GM04503 (cell line): ENCODE results near the gene NCKAP5.
A peak's percentile ranks its signal among the peaks of the same experiment; 100 is the strongest.

Experiments
- DNase-seq: peaks from one replicate; pipeline ENCODE4 v3.0.0-alpha.2; 2012; ENCODE audit warnings: low read depth

NCKAP5 gene

GRCh38 chr2:132937629-132938028 is 630.6 kb downstream of the NCKAP5 start:
- peak; percentile 15 for DNase-seq

- no peak for DNase-seq
These were observed 631.5 kb downstream of the NCKAP5 start for GRCh38 chr2:132936791-132937190.

- DNase-seq, result no peak
These were observed 632.0 kb downstream of the NCKAP5 start for GRCh38 chr2:132936261-132936660.

DNA sequence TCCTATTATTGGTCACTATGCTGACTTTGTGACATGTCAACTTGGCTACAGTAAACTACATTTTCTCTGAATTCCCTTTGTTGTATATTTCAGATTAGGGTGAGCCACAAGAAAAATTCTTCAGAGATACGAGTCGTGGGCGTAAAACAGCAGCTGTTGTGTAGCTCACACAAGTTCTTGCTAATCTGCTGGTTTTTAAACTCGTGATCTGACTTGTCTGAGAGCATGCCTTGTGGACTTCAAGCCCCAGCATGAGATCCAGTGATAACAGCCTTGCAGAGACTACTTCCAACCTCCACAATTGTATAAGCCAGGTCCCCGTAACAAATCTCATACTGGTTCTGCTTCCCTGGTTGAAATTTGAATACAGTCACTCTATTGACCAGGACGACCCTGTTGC is 638.5 kb downstream of the NCKAP5 start:
- DNase-seq, result no peak

GRCh38 chr2:132923787-132924186 is 644.5 kb downstream of the NCKAP5 start:
- DNase-seq, result no peak

DNA sequence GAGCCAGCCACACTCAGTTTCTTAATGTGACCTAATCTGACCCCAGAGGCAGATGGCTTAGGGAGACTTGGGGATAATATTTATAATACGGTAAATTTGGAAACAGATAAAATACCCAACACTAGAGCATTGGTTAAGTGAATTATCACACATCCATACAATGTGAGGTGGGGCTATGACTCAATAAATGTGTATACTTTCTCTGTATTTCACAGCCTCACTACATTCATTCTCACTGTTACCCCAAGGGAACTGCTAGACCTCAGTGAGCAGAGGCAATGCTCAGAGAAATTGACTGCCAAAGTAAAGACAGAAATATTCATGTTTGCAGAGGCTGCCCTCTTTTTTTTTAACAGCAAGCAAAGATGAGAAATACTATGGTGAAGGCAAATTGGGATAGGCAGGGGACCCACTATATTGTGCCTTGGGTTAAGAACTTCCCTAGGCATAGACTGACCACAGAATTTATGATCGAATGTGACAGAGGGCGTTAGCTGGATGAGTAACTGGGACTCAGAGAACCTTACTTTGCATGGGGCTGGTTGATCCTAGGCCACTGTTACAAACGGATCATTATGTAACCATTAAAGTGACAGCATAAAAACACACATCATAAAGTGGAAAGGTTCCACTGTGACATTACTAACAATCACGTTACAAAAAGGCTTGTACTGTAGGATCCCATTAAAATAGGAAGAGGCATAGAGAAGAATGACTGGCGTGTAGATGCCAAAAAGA is 652.3 kb downstream of the NCKAP5 start:
- no peak for DNase-seq

GRCh38 chr2:132911726-132912724 is 656.2 kb downstream of the NCKAP5 start:
- no peak for DNase-seq

DNA sequence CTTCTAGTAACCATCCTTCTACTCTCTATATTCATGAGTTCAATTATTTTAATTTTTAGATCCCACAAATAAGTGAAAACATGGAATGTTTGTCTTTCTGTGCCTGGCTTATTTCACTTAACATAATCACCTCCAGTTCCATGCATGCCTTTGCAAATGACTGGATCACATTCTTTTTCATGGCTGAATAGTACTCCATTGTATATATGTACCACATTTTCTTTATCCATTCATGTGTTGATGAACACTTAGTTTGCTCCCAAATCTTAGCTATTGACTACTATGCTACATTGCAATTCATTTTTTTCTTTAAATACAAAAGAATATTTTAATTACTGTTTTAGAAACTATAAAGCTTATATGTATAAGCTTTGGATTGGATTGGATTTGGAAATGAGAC is 657.8 kb downstream of the NCKAP5 start:
- DNase-seq, result no peak

DNA sequence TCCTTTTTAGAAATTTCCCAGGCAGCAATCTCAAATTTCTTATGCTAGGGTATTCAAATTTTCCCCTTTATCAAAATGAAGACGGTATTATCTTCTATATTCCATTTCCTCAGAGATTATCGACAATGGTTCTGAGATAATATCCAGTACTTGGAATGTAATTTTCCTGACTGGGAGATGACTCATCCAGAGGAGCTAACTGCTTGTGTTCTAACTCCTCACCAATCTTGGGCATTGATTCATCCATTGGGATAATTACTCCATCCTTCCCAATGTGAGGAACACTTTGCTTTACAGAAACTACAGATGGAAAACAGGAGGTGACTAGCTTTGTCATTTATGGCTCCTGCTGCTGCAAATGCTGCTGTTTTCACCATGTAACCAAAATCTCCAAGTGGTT is 658.8 kb downstream of the NCKAP5 start:
- DNase-seq, result no peak

DNA sequence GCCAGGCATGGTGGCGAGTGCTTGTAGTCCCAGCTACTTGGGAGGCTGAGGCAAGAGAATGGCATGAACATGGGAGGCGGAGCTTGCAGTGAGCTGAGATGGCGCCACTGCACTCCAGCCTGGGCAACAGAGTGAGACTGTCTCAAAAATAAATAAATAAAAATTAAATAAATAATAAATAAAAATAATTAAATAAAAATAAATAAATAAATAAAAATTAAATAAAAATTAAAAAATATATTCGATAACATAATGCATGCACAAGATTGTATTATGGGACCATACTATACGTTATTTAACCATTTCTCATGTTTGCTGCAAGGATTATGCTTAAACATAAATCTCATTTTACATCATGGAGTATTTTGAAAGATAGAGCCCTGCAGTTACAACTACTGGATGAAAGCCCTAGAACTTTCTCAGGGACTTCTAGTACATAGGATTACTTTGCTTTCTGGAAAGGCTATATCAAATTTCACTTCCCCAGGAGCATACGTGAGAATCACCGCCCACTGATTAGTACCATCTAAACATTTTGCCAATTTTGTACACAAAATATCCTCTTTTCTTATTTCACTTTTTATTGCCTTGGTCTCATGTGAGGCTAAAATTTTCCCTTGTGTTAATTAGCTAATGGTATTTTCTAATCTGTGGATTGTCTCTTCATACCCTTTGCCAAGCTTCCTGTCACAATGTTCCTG is 664.0 kb downstream of the NCKAP5 start:
- no peak for DNase-seq

DNA sequence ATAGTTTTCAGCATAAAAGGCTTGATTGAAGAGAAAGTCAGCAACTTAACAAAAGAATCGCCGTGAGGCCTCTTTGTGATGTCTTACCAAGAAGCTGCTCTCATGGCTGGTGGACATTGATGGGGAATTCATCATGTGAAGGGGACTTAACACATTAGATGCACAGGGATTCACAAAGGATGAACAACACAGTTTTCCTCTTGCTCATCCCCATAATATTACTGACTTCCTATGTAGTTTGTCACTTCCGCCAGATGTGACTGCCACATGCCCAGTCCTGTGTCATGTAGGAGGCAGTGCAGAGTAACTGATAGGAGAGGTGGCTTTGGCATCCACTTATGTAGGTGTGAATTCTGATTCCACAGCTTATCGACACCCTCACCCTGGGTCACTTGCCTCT is 665.6 kb downstream of the NCKAP5 start:
- DNase-seq, result no peak

GRCh38 chr2:132901661-132902060 is 666.6 kb downstream of the NCKAP5 start:
- no peak for DNase-seq

GRCh38 chr2:132897111-132897510 is 671.2 kb downstream of the NCKAP5 start:
- no peak for DNase-seq

- DNase-seq, result no peak
These were observed 672.2 kb downstream of the NCKAP5 start for GRCh38 chr2:132896073-132896472.

DNA sequence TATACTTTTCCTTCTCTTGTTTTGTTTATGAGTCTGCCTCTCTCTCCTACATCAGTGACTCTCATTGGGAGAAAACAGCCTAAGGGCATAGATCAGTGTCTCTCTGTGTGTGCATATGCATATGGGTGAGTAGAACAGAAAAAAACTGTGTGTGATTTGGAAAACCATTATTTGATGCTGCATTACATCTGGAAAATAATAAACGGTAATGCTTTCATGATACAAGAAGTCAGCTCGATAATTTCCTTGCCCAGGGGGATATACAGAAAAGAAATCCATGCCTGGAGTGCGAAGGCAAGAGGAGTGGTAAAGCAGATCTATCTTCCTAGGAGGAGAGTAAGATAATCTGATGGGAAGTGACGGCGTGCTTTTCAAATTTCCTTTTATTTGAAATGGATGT is 676.8 kb downstream of the NCKAP5 start:
- DNase-seq, result no peak

GRCh38 chr2:132886574-132886973 is 681.7 kb downstream of the NCKAP5 start:
- no peak for DNase-seq

GRCh38 chr2:132884705-132885104 is 683.6 kb downstream of the NCKAP5 start:
- no peak for DNase-seq

DNA sequence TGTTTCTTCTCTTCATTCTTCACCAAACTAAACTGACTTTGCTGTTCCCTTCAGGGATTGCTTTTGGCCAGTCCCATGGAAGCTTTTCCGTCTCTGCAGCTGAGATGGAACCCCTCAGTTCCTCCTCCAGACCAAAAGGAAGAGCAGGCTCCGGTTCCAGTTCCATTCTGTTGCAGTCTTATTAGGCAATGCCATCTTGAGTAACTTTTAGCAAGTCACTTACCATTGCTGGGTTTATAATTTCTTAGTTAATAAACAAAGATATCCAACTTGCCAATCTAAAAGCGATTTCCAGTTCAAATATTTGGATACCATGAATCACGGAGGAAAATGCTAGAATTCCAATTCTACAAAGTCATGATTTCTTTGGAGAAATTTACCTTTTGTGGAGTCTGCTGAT is 684.0 kb downstream of the NCKAP5 start:
- DNase-seq, result no peak

DNA sequence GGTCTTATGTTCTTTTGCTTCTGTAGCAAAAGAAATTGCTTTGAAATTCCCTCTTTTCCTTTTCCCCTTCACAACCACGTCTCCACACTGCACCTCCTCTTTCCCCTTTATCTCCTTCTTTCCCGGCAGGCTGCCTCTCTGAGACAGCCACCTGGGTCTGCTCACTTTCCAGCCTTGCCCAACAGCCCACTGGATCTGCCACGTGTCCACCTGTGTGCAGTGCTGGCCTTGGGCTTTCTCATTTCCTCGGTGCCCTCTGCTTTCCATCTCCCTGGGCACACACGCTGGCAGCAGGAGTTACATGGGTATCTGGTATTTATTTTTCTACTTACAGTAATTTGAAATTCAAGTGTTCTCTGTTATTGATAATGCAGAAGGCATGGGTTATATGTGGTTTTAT is 684.8 kb downstream of the NCKAP5 start:
- no peak for DNase-seq

DNA sequence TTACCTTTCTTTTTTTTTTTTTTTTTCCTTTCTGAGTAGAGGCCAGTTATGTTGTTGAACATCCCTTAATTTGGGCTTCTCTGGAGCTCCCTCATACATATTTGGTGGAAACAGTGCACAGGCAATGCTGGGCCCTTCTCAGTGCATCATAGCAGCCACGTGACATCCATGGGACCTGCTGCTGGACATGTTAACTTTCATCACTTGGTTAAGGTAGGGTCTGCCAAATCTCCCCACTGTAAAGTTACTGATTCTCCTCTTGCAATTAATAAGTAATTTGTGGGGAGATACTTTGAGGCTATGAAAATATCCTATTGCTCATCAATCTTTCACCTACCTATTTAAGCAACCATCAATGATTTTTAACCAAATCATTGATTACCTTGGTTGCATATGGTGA is 686.7 kb downstream of the NCKAP5 start:
- no peak for DNase-seq

DNA sequence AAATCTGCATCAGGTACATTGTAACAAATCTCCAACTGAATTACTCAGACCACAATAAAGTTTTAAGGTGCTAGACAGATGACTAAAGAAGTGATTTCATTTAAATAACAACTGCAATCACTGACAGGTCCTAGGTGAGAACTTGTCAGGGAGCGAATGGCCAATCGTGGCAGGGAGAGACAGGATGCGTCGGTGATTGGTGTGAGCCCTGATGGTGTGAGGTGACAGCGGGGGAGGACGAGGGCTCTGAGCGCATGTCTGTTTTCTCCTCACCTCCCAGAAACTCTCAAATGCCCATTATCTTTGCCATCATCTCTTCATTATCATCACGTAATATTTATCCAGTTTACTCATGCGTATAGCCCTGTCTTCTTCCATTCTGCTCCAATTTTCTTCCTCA is 690.3 kb downstream of the NCKAP5 start:
- DNase-seq, result no peak

GRCh38 chr2:132876745-132877391 is 691.4 kb downstream of the NCKAP5 start:
- DNase-seq, result no peak
